HepG2 (cell line): ENCODE results near the gene PIM3. TPM values are rescaled to one million over a fixed set of nuclear protein-coding genes. Genes with fewer than 3 reads are reported as not detected.

Experiments
- DBP ChIP-seq: sonication (generic); formaldehyde crosslinking; IDR thresholded peaks from 2 replicates; pipeline ENCODE4 v1.4.0; 2020; ENCODE audit warnings: missing genetic modification reagents; ENCODE audit errors: not compliant biosample characterization
- FOSL2 ChIP-seq: sonication (generic); formaldehyde crosslinking; IDR thresholded peaks from 2 replicates; pipeline ENCODE4 v1.4.0; 2020; ENCODE audit warnings: missing genetic modification reagents
- JUND ChIP-seq: sonication (generic); formaldehyde crosslinking; IDR thresholded peaks from 2 replicates; pipeline ENCODE4 v1.8.0; 2022; ENCODE audit warnings: mild to moderate bottlenecking, missing genetic modification reagents
- KAT8 ChIP-seq: IDR thresholded peaks from 2 replicates; pipeline ENCODE4 v1.6.1; 2016; ENCODE audit warnings: missing genetic modification reagents, missing compliant biosample characterization
- KDM2A ChIP-seq: sonication (generic); formaldehyde crosslinking; IDR thresholded peaks from 2 replicates; pipeline ENCODE4 v1.4.0; 2020; ENCODE audit warnings: low read depth, missing genetic modification reagents, borderline replicate concordance
- KMT2A ChIP-seq: sonication (generic); formaldehyde crosslinking; IDR thresholded peaks from 2 replicates; pipeline ENCODE4 v1.4.0; 2020; ENCODE audit warnings: missing genetic modification reagents
- MEF2D ChIP-seq: sonication (generic); formaldehyde crosslinking; IDR thresholded peaks from 2 replicates; pipeline ENCODE4 v1.5.1; 2020; ENCODE audit warnings: mild to moderate bottlenecking, missing genetic modification reagents
- NR3C1 ChIP-seq: sonication (generic); formaldehyde crosslinking; IDR thresholded peaks from 2 replicates; pipeline ENCODE4 v1.4.0; 2020; ENCODE audit warnings: missing genetic modification reagents
- ONECUT2 ChIP-seq: sonication (generic); formaldehyde crosslinking; IDR thresholded peaks from 2 replicates; pipeline ENCODE4 v1.4.0; 2020; ENCODE audit warnings: missing genetic modification reagents
- PITX1 ChIP-seq: sonication (generic); formaldehyde crosslinking; IDR thresholded peaks from 2 replicates; pipeline ENCODE4 v1.5.1; 2020; ENCODE audit warnings: mild to moderate bottlenecking, missing genetic modification reagents
- SAFB2 ChIP-seq: sonication (generic); formaldehyde crosslinking; IDR thresholded peaks from 2 replicates; pipeline ENCODE4 v1.5.1; 2020; ENCODE audit warnings: missing genetic modification reagents, low read depth, mild to moderate bottlenecking, borderline replicate concordance
- SMARCE1 ChIP-seq: fragments of 450-650 bp; IDR thresholded peaks from 2 replicates; pipeline ENCODE4 v1.6.1; 2017; ENCODE audit warnings: borderline replicate concordance
- SYNCRIP ChIP-seq: fragments of 200-400 bp; formaldehyde crosslinking; IDR thresholded peaks from 2 replicates; pipeline ENCODE4 v1.6.1; 2018; ENCODE audit warnings: mild to moderate bottlenecking, low read depth, low read length; ENCODE audit not compliant: insufficient read depth
- ZBTB46 ChIP-seq: sonication (generic); formaldehyde crosslinking; IDR thresholded peaks from 2 replicates; pipeline ENCODE4 v1.4.0; 2020; ENCODE audit warnings: mild to moderate bottlenecking, missing genetic modification reagents, borderline replicate concordance
- ZNF17 ChIP-seq: sonication (generic); formaldehyde crosslinking; IDR thresholded peaks from 2 replicates; pipeline ENCODE4 v1.5.0; 2020; ENCODE audit warnings: mild to moderate bottlenecking, missing genetic modification reagents
- ZNF256 ChIP-seq: sonication (generic); formaldehyde crosslinking; conservative IDR thresholded peaks from 2 replicates; pipeline ENCODE4 v1.4.0; 2020; ENCODE audit warnings: missing genetic modification reagents
- ZNF496 ChIP-seq: sonication (generic); formaldehyde crosslinking; IDR thresholded peaks from 2 replicates; pipeline ENCODE4 v1.8.1; 2023; ENCODE audit warnings: mild to moderate bottlenecking, moderate library complexity, missing genetic modification reagents; ENCODE audit not compliant: insufficient replicate concordance
- ZNF670 ChIP-seq: sonication (generic); formaldehyde crosslinking; IDR thresholded peaks from 2 replicates; pipeline ENCODE4 v1.8.0; 2022; ENCODE audit warnings: mild to moderate bottlenecking, missing genetic modification reagents, borderline replicate concordance
- polyA plus RNA-seq, 8 experiments: library from polyadenylated mRNA; depleted of rRNA in 3 of 8; stranded (reverse) in 7 of 8; unstranded in 1 of 8; fragments of >200 nt; fragmentation: Illumina TruSeq in 4 of 8; extraction: Trizol in 4 of 8; gene quantifications; 2 replicates each; pipeline versions ENCODE4 v1.2.1 to v1.2.3, GENCODE V29; 2011 to 2016; ENCODE audit warnings: low read depth in 4 of 8, missing spikeins in 1 of 8, mixed read lengths in 1 of 8; ENCODE audit not compliant: insufficient read depth in 1 of 8
- total RNA-seq, 5 experiments: library from RNA; depleted of rRNA; stranded (reverse); fragments of >200 nt; fragmentation: Illumina TruSeq; extraction: Trizol; gene quantifications; 2 replicates each; pipeline ENCODE4 v1.2.3, GENCODE V29; 2016; ENCODE audit warnings: low read depth in 1 of 5
- TF ChIP-seq, protein P1 (sequence below): sonication (generic); formaldehyde crosslinking; conservative IDR thresholded peaks from 2 replicates; pipeline ENCODE4 v1.4.0; 2020; ENCODE audit warnings: missing genetic modification reagents
- TF ChIP-seq, protein P2 (sequence below): sonication (generic); formaldehyde crosslinking; IDR thresholded peaks from 2 replicates; pipeline ENCODE4 v1.4.0; 2020; ENCODE audit warnings: mild to moderate bottlenecking, missing genetic modification reagents
- TF ChIP-seq, protein P3 (sequence below): IDR thresholded peaks from 2 replicates; pipeline ENCODE4 v1.6.1; 2016; ENCODE audit warnings: control low read depth
- TF ChIP-seq, protein P4 (sequence below): sonication (generic); formaldehyde crosslinking; IDR thresholded peaks from 2 replicates; pipeline ENCODE4 v1.4.0; 2020; ENCODE audit warnings: missing genetic modification reagents

PIM3 gene
- total and polyA plus RNA-seq, 2 of the 13 experiments (the other 11 are each of a cell fraction or from before 2014, with no cell fraction given), result 21.6 to 31.2 TPM

GRCh38 chr22:49966774-49967705 lies 6.5 kb downstream of the PIM3 start (continued):
- TF ChIP-seq SAFB2 (CRISPR knock-in tag), result 0 out of 2 replicates have a peak, but pooled peaks have one; percentile 3
- TF ChIP-seq ZNF17 (CRISPR knock-in tag), result no peak
- 0 out of 2 replicates have a peak, but pooled peaks have one; percentile 22 for TF ChIP-seq ZBTB46 (CRISPR knock-in tag)
- TF ChIP-seq NR3C1 (CRISPR knock-in tag), result no peak
- no peak for TF ChIP-seq MEF2D (CRISPR knock-in tag)
- TF ChIP-seq KAT8 (CRISPR knock-in tag), result no peak
- peak; percentile 41; the same call in 1 of the 2 replicates for TF ChIP-seq FOSL2 (CRISPR knock-in tag)
- TF ChIP-seq SMARCE1, result no peak
- TF ChIP-seq, protein P1, sequence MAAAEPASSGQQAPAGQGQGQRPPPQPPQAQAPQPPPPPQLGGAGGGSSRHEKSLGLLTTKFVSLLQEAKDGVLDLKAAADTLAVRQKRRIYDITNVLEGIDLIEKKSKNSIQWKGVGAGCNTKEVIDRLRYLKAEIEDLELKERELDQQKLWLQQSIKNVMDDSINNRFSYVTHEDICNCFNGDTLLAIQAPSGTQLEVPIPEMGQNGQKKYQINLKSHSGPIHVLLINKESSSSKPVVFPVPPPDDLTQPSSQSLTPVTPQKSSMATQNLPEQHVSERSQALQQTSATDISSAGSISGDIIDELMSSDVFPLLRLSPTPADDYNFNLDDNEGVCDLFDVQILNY (CRISPR knock-in tag), result no peak
- TF ChIP-seq ONECUT2 (CRISPR knock-in tag), result no peak
- TF ChIP-seq, protein P2, sequence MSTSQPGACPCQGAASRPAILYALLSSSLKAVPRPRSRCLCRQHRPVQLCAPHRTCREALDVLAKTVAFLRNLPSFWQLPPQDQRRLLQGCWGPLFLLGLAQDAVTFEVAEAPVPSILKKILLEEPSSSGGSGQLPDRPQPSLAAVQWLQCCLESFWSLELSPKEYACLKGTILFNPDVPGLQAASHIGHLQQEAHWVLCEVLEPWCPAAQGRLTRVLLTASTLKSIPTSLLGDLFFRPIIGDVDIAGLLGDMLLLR (CRISPR knock-in tag), result peak; percentile 73; the same call in 1 of the 2 replicates
- TF ChIP-seq, protein P3, sequence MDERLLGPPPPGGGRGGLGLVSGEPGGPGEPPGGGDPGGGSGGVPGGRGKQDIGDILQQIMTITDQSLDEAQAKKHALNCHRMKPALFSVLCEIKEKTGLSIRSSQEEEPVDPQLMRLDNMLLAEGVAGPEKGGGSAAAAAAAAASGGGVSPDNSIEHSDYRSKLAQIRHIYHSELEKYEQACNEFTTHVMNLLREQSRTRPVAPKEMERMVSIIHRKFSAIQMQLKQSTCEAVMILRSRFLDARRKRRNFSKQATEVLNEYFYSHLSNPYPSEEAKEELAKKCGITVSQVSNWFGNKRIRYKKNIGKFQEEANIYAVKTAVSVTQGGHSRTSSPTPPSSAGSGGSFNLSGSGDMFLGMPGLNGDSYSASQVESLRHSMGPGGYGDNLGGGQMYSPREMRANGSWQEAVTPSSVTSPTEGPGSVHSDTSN (CRISPR knock-in tag), result no peak
- TF ChIP-seq DBP, result no peak
- no peak for TF ChIP-seq PITX1
- TF ChIP-seq SYNCRIP, result no peak
- TF ChIP-seq, protein P4, sequence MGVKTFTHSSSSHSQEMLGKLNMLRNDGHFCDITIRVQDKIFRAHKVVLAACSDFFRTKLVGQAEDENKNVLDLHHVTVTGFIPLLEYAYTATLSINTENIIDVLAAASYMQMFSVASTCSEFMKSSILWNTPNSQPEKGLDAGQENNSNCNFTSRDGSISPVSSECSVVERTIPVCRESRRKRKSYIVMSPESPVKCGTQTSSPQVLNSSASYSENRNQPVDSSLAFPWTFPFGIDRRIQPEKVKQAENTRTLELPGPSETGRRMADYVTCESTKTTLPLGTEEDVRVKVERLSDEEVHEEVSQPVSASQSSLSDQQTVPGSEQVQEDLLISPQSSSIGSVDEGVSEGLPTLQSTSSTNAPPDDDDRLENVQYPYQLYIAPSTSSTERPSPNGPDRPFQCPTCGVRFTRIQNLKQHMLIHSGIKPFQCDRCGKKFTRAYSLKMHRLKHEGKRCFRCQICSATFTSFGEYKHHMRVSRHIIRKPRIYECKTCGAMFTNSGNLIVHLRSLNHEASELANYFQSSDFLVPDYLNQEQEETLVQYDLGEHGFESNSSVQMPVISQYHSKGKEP, result no peak
- no peak for TF ChIP-seq JUND (CRISPR knock-in tag)
- no peak for TF ChIP-seq ZNF256 (CRISPR knock-in tag)
- TF ChIP-seq KDM2A (CRISPR knock-in tag), result no peak
- no peak for TF ChIP-seq ZNF496 (CRISPR knock-in tag)
- TF ChIP-seq KMT2A, result no peak
- peak; percentile 58; the same call in 1 of the 2 replicates for TF ChIP-seq ZNF670 (CRISPR knock-in tag)
